HepG2 (cell line): ENCODE data around the gene TMEM198. TPM values are rescaled to one million over a fixed set of nuclear protein-coding genes. Genes with fewer than 3 reads are reported as not detected.

Experiments
- AGO1 ChIP-seq: fragments of 200-400 bp; formaldehyde crosslinking; IDR thresholded peaks from 2 replicates; pipeline ENCODE4 v1.6.1; 2017; ENCODE audit warnings: mild to moderate bottlenecking, low read depth, low read length, moderate library complexity; ENCODE audit not compliant: poor library complexity, severe bottlenecking
- ATM ChIP-seq: fragments of 450-650 bp; IDR thresholded peaks from 2 replicates; pipeline ENCODE4 v1.7.1; 2017; ENCODE audit warnings: mild to moderate bottlenecking, borderline replicate concordance
- ATRX ChIP-seq: sonication (generic); formaldehyde crosslinking; IDR thresholded peaks from 2 replicates; pipeline ENCODE4 v1.4.0; 2020; ENCODE audit warnings: missing genetic modification reagents, borderline replicate concordance
- FOSL2 ChIP-seq: sonication (generic); formaldehyde crosslinking; IDR thresholded peaks from 2 replicates; pipeline ENCODE4 v1.4.0; 2020; ENCODE audit warnings: missing genetic modification reagents
- HCFC1 ChIP-seq: fragments of 150-350 bp; IDR thresholded peaks from 2 replicates; pipeline ENCODE4 v1.6.1; 2014; ENCODE audit warnings: low read depth, low read length
- HOXA3 ChIP-seq: sonication (generic); formaldehyde crosslinking; IDR thresholded peaks from 2 replicates; pipeline ENCODE4 v1.5.0; 2020; ENCODE audit warnings: missing genetic modification reagents
- HOXA7 ChIP-seq: sonication (generic); formaldehyde crosslinking; IDR thresholded peaks from 2 replicates; pipeline ENCODE4 v1.8.1; 2022; ENCODE audit warnings: mild to moderate bottlenecking, missing genetic modification reagents, moderate library complexity
- MED1 ChIP-seq: sonication (generic); formaldehyde crosslinking; IDR thresholded peaks from 2 replicates; pipeline ENCODE4 v1.4.0; 2020; ENCODE audit warnings: missing genetic modification reagents
- NR0B2 ChIP-seq: sonication (generic); formaldehyde crosslinking; IDR thresholded peaks from 2 replicates; pipeline ENCODE4 v1.4.0; 2020; ENCODE audit warnings: mild to moderate bottlenecking, missing genetic modification reagents
- NRL ChIP-seq: sonication (generic); formaldehyde crosslinking; IDR thresholded peaks from 2 replicates; pipeline ENCODE4 v1.5.0; 2020; ENCODE audit warnings: missing genetic modification reagents, mild to moderate bottlenecking, moderate library complexity, borderline replicate concordance
- PCBP1 ChIP-seq: fragments of 200-400 bp; formaldehyde crosslinking; IDR thresholded peaks from 2 replicates; pipeline ENCODE4 v1.6.1; 2017; ENCODE audit warnings: mild to moderate bottlenecking, low read depth, low read length, borderline replicate concordance
- RARA ChIP-seq: IDR thresholded peaks from 2 replicates; pipeline ENCODE4 v1.6.1; 2016; ENCODE audit warnings: missing genetic modification reagents, missing compliant biosample characterization
- RBM22 ChIP-seq: fragments of 200-400 bp; formaldehyde crosslinking; optimal IDR thresholded peaks from 2 replicates; pipeline ENCODE3; 2017; ENCODE audit warnings: mild to moderate bottlenecking, low read length, moderate library complexity
- RCOR2 ChIP-seq: IDR thresholded peaks from 2 replicates; pipeline ENCODE4 v1.6.1; 2016; ENCODE audit warnings: missing biosample characterization, missing genetic modification reagents
- REXO4 ChIP-seq: sonication (generic); formaldehyde crosslinking; IDR thresholded peaks from 2 replicates; pipeline ENCODE4 v1.8.0; 2022; ENCODE audit warnings: missing genetic modification reagents, mild to moderate bottlenecking, borderline replicate concordance
- SNAPC2 ChIP-seq: sonication (generic); formaldehyde crosslinking; IDR thresholded peaks from 2 replicates; pipeline ENCODE4 v1.8.1; 2022; ENCODE audit warnings: mild to moderate bottlenecking, missing genetic modification reagents
- THAP11 ChIP-seq: IDR thresholded peaks from 2 replicates; pipeline ENCODE4 v1.6.1; 2016; ENCODE audit warnings: missing biosample characterization, missing genetic modification reagents
- YEATS4 ChIP-seq: sonication (generic); formaldehyde crosslinking; IDR thresholded peaks from 2 replicates; pipeline ENCODE4 v1.4.0; 2020; ENCODE audit warnings: missing genetic modification reagents, borderline replicate concordance
- YY1 ChIP-seq: IDR thresholded peaks from 2 replicates; pipeline ENCODE4 v1.6.1; 2011; ENCODE audit warnings: low read length, low read depth, moderate library complexity, mild to moderate bottlenecking; ENCODE audit not compliant: insufficient read depth, insufficient replicate concordance
- ZBTB8A ChIP-seq: sonication (generic); formaldehyde crosslinking; IDR thresholded peaks from 2 replicates; pipeline ENCODE4 v1.4.0; 2020; ENCODE audit warnings: mild to moderate bottlenecking, low read depth, missing genetic modification reagents, borderline replicate concordance
- ZNF205 ChIP-seq: IDR thresholded peaks from 2 replicates; pipeline ENCODE4 v1.6.1; 2018; ENCODE audit warnings: missing biosample characterization, missing genetic modification reagents
- ZNF33B ChIP-seq: sonication (generic); formaldehyde crosslinking; IDR thresholded peaks from 2 replicates; pipeline ENCODE4 v1.5.1; 2020; ENCODE audit warnings: mild to moderate bottlenecking, missing genetic modification reagents
- ZNF513 ChIP-seq: sonication (generic); formaldehyde crosslinking; conservative IDR thresholded peaks from 2 replicates; pipeline ENCODE4 v1.5.0; 2020; ENCODE audit warnings: missing genetic modification reagents
- ZNF552 ChIP-seq: sonication (generic); formaldehyde crosslinking; IDR thresholded peaks from 2 replicates; pipeline ENCODE4 v1.9.0; 2022; ENCODE audit warnings: missing genetic modification reagents, mild to moderate bottlenecking, borderline replicate concordance
- ZNF747 ChIP-seq: sonication (generic); formaldehyde crosslinking; IDR thresholded peaks from 2 replicates; pipeline ENCODE4 v1.8.1; 2023; ENCODE audit warnings: missing genetic modification reagents, mild to moderate bottlenecking, borderline replicate concordance
- ZNF788 ChIP-seq: sonication (generic); formaldehyde crosslinking; IDR thresholded peaks from 2 replicates; pipeline ENCODE4 v1.5.0; 2020; ENCODE audit warnings: mild to moderate bottlenecking, missing genetic modification reagents, borderline replicate concordance
- polyA plus RNA-seq, 8 experiments: library from polyadenylated mRNA; depleted of rRNA in 3 of 8; stranded (reverse) in 7 of 8; unstranded in 1 of 8; fragments of >200 nt; fragmentation: Illumina TruSeq in 4 of 8; extraction: Trizol in 4 of 8; gene quantifications; 2 replicates each; pipeline versions ENCODE4 v1.2.1 to v1.2.3, GENCODE V29; 2011 to 2016; ENCODE audit warnings: low read depth in 4 of 8, missing spikeins in 1 of 8, mixed read lengths in 1 of 8; ENCODE audit not compliant: insufficient read depth in 1 of 8
- total RNA-seq, 5 experiments: library from RNA; depleted of rRNA; stranded (reverse); fragments of >200 nt; fragmentation: Illumina TruSeq; extraction: Trizol; gene quantifications; 2 replicates each; pipeline ENCODE4 v1.2.3, GENCODE V29; 2016; ENCODE audit warnings: low read depth in 1 of 5
- TF ChIP-seq, protein P1 (sequence below): sonication (generic); formaldehyde crosslinking; IDR thresholded peaks from 2 replicates; pipeline ENCODE4 v1.4.0; 2020; ENCODE audit warnings: missing genetic modification reagents

TMEM198 gene
- total and polyA plus RNA-seq, 2 of the 13 experiments (the other 11 are each of a cell fraction or from before 2014, with no cell fraction given) = 17.3 to 23.5 TPM

GRCh38 chr2:219575566-219576504 is 32.0 kb downstream of the TMEM198 start (continued):
- TF ChIP-seq SNAPC2 (CRISPR knock-in tag) (peak; percentile 10; the same call in 1 of the 2 replicates), RBM22 (no peak), NRL (CRISPR knock-in tag) (no peak), ZNF788 (CRISPR knock-in tag) (no peak), PCBP1 (no peak), MED1 (peak; percentile 47; the same call in 1 of the 2 replicates), AGO1 (no peak), ZBTB8A (CRISPR knock-in tag) (no peak), ATRX (CRISPR knock-in tag) (no peak), ZNF747 (CRISPR knock-in tag) (no peak), ZNF513 (CRISPR knock-in tag) (no peak), ZNF552 (CRISPR knock-in tag) (no peak), FOSL2 (CRISPR knock-in tag) (0 out of 2 replicates have a peak, but pooled peaks have one; percentile 1), HOXA7 (no peak), RARA (CRISPR knock-in tag) (peak; percentile 95), ZNF33B (no peak), ZNF205 (CRISPR knock-in tag) (peak; percentile 9; the same call in 1 of the 2 replicates), HOXA3 (peak; percentile 22; the same call in 1 of the 2 replicates), THAP11 (CRISPR knock-in tag) (no peak), RCOR2 (CRISPR knock-in tag) (no peak), YY1 (peak; percentile 25), YEATS4 (CRISPR knock-in tag) (no peak), HCFC1 (no peak), REXO4 (CRISPR knock-in tag) (0 out of 2 replicates have a peak, but pooled peaks have one; percentile 3), NR0B2 (CRISPR knock-in tag) (no peak), ATM (no peak)
- TF ChIP-seq, protein P1, sequence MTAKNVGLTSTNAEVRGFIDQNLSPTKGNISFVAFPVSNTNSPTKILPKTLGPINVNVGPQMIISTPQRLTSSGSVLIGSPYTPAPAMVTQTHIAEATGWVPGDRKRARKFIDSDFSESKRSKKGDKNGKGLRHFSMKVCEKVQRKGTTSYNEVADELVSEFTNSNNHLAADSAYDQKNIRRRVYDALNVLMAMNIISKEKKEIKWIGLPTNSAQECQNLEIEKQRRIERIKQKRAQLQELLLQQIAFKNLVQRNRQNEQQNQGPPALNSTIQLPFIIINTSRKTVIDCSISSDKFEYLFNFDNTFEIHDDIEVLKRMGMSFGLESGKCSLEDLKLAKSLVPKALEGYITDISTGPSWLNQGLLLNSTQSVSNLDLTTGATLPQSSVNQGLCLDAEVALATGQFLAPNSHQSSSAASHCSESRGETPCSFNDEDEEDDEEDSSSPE (CRISPR knock-in tag) = no peak
